ENCODE data around the gene NPPA.

DNA sequence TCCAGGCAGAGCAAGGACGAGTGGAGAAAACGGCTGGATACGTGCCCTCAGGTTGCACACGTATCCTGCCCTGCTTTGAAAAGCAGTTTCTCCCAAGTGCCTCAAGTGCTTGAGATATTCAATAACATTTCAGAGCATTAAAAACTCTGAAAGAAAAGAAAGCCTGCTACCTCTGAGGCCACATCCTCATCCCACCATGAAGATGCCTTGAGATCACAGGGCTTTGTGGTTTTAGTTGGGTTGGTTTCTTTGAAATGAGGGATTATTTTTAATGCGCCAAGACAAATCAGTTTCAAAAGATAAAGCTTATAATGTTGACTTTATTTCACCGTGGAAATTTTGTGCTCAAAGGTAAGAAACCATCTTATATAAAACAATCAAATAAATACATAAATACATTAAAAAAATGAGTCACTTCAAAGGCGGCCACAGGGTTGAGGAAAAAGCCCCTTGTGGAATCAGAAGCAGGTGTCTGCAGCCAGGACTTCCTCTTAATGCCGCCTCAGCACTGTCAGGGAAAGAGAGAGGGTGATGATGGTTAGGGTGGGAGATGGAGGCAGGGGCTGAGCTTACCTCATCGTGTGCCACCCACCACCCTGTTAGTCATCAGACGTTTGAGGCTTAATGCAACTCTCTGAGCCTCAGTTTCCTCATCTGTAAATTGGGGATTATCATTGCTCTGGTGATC lies 9.7 kb upstream of the NPPA start:
- no peak for TF ChIP-seq POLR2AphosphoS5 (IDR thresholded peaks at IDR 0.05)
- TF ChIP-seq, protein P1, sequence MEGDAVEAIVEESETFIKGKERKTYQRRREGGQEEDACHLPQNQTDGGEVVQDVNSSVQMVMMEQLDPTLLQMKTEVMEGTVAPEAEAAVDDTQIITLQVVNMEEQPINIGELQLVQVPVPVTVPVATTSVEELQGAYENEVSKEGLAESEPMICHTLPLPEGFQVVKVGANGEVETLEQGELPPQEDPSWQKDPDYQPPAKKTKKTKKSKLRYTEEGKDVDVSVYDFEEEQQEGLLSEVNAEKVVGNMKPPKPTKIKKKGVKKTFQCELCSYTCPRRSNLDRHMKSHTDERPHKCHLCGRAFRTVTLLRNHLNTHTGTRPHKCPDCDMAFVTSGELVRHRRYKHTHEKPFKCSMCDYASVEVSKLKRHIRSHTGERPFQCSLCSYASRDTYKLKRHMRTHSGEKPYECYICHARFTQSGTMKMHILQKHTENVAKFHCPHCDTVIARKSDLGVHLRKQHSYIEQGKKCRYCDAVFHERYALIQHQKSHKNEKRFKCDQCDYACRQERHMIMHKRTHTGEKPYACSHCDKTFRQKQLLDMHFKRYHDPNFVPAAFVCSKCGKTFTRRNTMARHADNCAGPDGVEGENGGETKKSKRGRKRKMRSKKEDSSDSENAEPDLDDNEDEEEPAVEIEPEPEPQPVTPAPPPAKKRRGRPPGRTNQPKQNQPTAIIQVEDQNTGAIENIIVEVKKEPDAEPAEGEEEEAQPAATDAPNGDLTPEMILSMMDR (IDR thresholded peaks at IDR 0.05), result no peak
- no peak for TF ChIP-seq EP300 (IDR thresholded peaks at IDR 0.05)
